GM23248 (cell line): Measurements from ENCODE around the gene NPTN. TPM values are rescaled to one million over a fixed set of nuclear protein-coding genes. Genes with fewer than 3 reads are reported as not detected.
A peak's percentile ranks its signal among the peaks of the same experiment; 100 is the strongest.
"Not testable (repeated sequence)": the region's sequence is repeated elsewhere in the genome, so short reads cannot be mapped to it uniquely, and the experiment has no call there.

ENCODE experiments used
- DNase-seq: peaks from one replicate; pipeline ENCODE4 v3.0.0-alpha.2; 2015
- H2AFZ ChIP-seq: fragments of 200-600 bp; sonication (generic); 2 replicates; pipeline ENCODE4 v1.6.1; 2016; ENCODE audit warnings: antibody characterized with exemption
- H3F3A ChIP-seq: fragments of 200-600 bp; sonication (generic); 2 replicates; pipeline ENCODE4 v1.6.1; 2016; ENCODE audit warnings: mild to moderate bottlenecking, antibody characterized with exemption, mixed run types; ENCODE audit not compliant: insufficient read depth
- H3K27ac ChIP-seq: fragments of 200-600 bp; sonication (generic); 2 replicates; pipeline ENCODE4 v1.5.1; 2016; ENCODE audit warnings: mild to moderate bottlenecking
- H3K27me3 ChIP-seq: fragments of 200-600 bp; sonication (generic); replicated peaks from 2 replicates; pipeline ENCODE4 v1.6.1; 2016; ENCODE audit warnings: mild to moderate bottlenecking; ENCODE audit not compliant: insufficient read depth
- H3K36me3 ChIP-seq: fragments of 200-600 bp; sonication (generic); 2 replicates; pipeline ENCODE4 v1.6.1; 2016; ENCODE audit warnings: low read depth, mild to moderate bottlenecking
- H3K4me1 ChIP-seq: fragments of 200-600 bp; sonication (generic); 2 replicates; pipeline ENCODE4 v1.6.1; 2016; ENCODE audit warnings: mild to moderate bottlenecking; ENCODE audit not compliant: insufficient read depth
- H3K4me2 ChIP-seq: fragments of 200-600 bp; sonication (generic); one replicate; pipeline ENCODE4 v1.6.1; 2016; ENCODE audit warnings: mild to moderate bottlenecking; ENCODE audit not compliant: unreplicated experiment
- H3K4me3 ChIP-seq: fragments of 200-600 bp; sonication (generic); 2 replicates; pipeline ENCODE4 v1.5.1; 2016; ENCODE audit warnings: mild to moderate bottlenecking
- H3K79me2 ChIP-seq: fragments of 200-600 bp; sonication (generic); 2 replicates; pipeline ENCODE4 v1.6.1; 2016; ENCODE audit warnings: mild to moderate bottlenecking; ENCODE audit not compliant: insufficient read depth
- H3K9ac ChIP-seq: fragments of 200-600 bp; sonication (generic); 2 replicates; pipeline ENCODE4 v1.6.1; 2016; ENCODE audit warnings: mild to moderate bottlenecking
- H3K9me2 ChIP-seq: fragments of 200-600 bp; sonication (generic); 2 replicates; pipeline ENCODE4 v1.6.1; 2016; ENCODE audit warnings: mixed run types, mild to moderate bottlenecking, moderate library complexity; ENCODE audit not compliant: insufficient read depth
- H3K9me3 ChIP-seq: fragments of 200-600 bp; sonication (generic); one replicate; pipeline ENCODE4 v1.6.1; 2017; ENCODE audit warnings: low read depth
- H4K20me1 ChIP-seq: fragments of 200-600 bp; sonication (generic); 2 replicates; pipeline ENCODE4 v1.6.0; 2016; ENCODE audit not compliant: insufficient read depth
- EZH2 ChIP-seq: fragments of 200-600 bp; sonication (generic); IDR thresholded peaks from 2 replicates; pipeline ENCODE4 v1.6.1; 2018; ENCODE audit warnings: antibody characterized with exemption, mild to moderate bottlenecking; ENCODE audit not compliant: insufficient read depth, poor library complexity, severe bottlenecking
- EZH2phosphoT487 ChIP-seq: fragments of 200-600 bp; sonication (generic); IDR thresholded peaks from 2 replicates; pipeline ENCODE4 v1.6.1; 2018; ENCODE audit warnings: antibody characterized with exemption, moderate library complexity, mild to moderate bottlenecking, low read depth; ENCODE audit not compliant: insufficient read depth
- WGBS, 2 experiments: methylation state at CpG; one replicate each; pipeline ENCODE4 v1.1.6; 2015 to 2017; ENCODE audit warnings: low lambda C conversion rate in 2 of 2, low coverage in 1 of 2; ENCODE audit errors: missing lambda C conversion rate in 2 of 2; 5-methylcytosine and 5-hydroxymethylcytosine counted together
- in situ Hi-C: fragments of 300-500 bp; cut with MboI; formaldehyde crosslinking; loops from 2 replicates; pipeline ENCODE4 v1.15.0; 2020
- polyA plus RNA-seq: library from polyadenylated mRNA; unstranded; fragments of >200 nt; fragmentation: Nextera tagmentation; extraction: Ambion mirVana; gene quantifications from 2 replicates; pipeline ENCODE4 v1.2.1, GENCODE V29; 2016
- total RNA-seq: library from RNA; depleted of rRNA; stranded (reverse); fragments of >200 nt; shearing (Covaris generic); gene quantifications from 2 replicates; pipeline ENCODE4 v1.2.3, GENCODE V29; 2014

NPTN gene
- total and polyA plus RNA-seq, 2 experiments from 2014 or later: 128 to 183 TPM

DNA sequence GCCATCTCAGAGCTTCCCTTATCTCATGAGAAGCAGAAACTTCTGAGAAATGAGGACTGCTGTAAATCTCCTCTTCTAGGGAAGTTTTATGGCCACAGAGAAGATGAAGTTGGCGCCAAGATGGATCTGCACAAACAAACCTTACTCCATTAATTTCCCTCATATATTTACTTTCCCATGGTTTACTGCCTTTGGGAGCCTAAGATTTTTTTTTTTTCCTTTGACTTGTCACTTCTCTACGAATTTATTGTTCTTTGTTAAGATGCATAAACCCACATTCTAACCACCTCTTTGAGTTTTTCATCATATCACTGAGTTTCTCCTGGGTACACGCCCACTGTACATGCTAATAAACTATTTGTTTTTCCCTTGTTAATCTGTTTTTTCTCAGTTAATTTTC is 21.5 kb upstream of the NPTN start:
- H3K4me2 ChIP-seq: no peak overlapping the region
- H3F3A ChIP-seq: peaks cover 19% of the 10 kb centered on the region
- no peaks in the 10 kb centered on the region for H3K27me3 ChIP-seq
- H2AFZ ChIP-seq: no peak overlapping the region
- no peaks in the 10 kb centered on the region for H4K20me1 ChIP-seq
- 63 to 67% methylated on average over 3 of the region's 3 CpGs for WGBS, 2 experiments
- H3K4me1 ChIP-seq: peaks cover 13% of the 10 kb centered on the region; the same call in 1 of the 2 replicates
- no peak overlapping the region for H3K4me3 ChIP-seq
- H3K9ac ChIP-seq: no peak overlapping the region
- H3K27ac ChIP-seq: no peak overlapping the region
- H3K9me2 ChIP-seq: no peaks in the 10 kb centered on the region
- H3K36me3 ChIP-seq: no peaks in the 10 kb centered on the region
- no peaks in the 10 kb centered on the region for H3K9me3 ChIP-seq
- no peak for DNase-seq
- no peaks in the 10 kb centered on the region for H3K79me2 ChIP-seq
- in situ Hi-C loops: no loop called here
- TF ChIP-seq EZH2 (no peak), EZH2phosphoT487 (no peak)

- Histone ChIP-seq H2AFZ (no peak overlapping the region), H3K27me3 (no peaks in the 10 kb centered on the region), H3K4me1 (peaks cover 15% of the 10 kb centered on the region; the same call in 1 of the 2 replicates), H3K4me3 (no peak overlapping the region), H3K9me2 (no peaks in the 10 kb centered on the region), H3K9ac (no peak overlapping the region), H3F3A (peaks cover 19% of the 10 kb centered on the region), H3K79me2 (no peaks in the 10 kb centered on the region), H3K4me2 (peak overlapping the region; percentile 28), H3K36me3 (no peaks in the 10 kb centered on the region), H3K27ac (peak overlapping the region; percentile 42), H4K20me1 (no peaks in the 10 kb centered on the region), H3K9me3 (no peaks in the 10 kb centered on the region)
- in situ Hi-C loops: no loop called here
- TF ChIP-seq EZH2phosphoT487 (no peak), EZH2 (no peak)
- DNase-seq: peak; percentile 84
- WGBS, 2 experiments: 39 to 41% methylated on average over 3 of the region's 3 CpGs
Measured at GRCh38 chr15:73650416-73651126, 17.4 kb upstream of the NPTN start.

GRCh38 chr15:73648014-73648295 is 14.8 kb upstream of the NPTN start:
- TF ChIP-seq EZH2: no peak
- TF ChIP-seq EZH2phosphoT487: no peak

DNA sequence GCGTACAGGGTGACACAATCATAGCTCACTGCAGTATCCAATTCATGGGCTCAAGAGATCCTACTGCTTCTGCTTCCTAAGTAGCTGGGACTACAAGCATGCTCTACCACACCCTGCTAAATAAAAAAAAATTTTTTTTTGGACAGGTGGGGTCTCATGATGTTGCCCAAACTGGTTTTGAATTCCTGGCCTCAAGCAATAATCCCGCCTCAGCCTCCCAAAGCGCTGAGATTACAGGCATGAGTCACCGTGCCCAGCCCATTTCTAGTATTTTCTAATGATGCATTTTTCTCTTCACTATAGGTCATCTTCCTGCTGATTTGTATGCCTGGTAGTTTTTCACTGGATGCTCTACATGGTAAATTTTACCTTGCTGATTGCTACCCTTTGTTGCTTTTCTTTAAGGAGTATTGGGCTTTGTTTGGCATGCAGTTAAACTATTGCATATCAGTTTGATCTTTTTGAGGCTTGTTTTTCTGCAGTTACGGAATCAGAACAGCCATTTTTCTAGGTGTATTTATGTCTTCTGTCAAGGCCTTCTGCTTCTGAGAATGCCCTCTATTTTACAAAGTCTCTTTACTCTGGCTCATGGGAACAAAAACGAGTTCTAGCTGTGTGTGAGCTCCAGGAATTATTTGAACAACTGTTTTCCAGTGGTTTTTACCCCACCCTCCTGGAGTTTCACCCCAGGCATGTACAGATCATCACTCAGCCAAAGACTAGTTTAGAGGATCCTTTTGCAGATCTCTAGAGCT is 14.2 kb upstream of the NPTN start:
- WGBS, 2 experiments: 60 to 63% methylated on average over 6 of the region's 6 CpGs
- Histone ChIP-seq H3K79me2 (no peaks in the 10 kb centered on the region), H3K27ac (no peak overlapping the region), H3K27me3 (no peaks in the 10 kb centered on the region), H3K9ac (no peak overlapping the region), H3K36me3 (no peaks in the 10 kb centered on the region), H2AFZ (no peak overlapping the region), H3F3A (peaks cover 19% of the 10 kb centered on the region), H3K4me1 (peaks cover 15% of the 10 kb centered on the region; the same call in 1 of the 2 replicates), H3K4me3 (no peak overlapping the region), H3K9me3 (no peaks in the 10 kb centered on the region), H4K20me1 (no peaks in the 10 kb centered on the region), H3K9me2 (no peaks in the 10 kb centered on the region), H3K4me2 (no peak overlapping the region)
- no peak for TF ChIP-seq EZH2phosphoT487
- TF ChIP-seq EZH2: no peak
- DNase-seq: peak; percentile 32
- in situ Hi-C loops: no loop called here

More at GRCh38 chr15:73648014-73648295, 14.8 kb upstream of the NPTN start:
- Histone ChIP-seq H3K9ac (no peak overlapping the region), H3K4me1 (peaks cover 15% of the 10 kb centered on the region; the same call in 1 of the 2 replicates), H3K4me2 (no peak overlapping the region), H3K9me2 (no peaks in the 10 kb centered on the region), H3K36me3 (no peaks in the 10 kb centered on the region), H3K9me3 (no peaks in the 10 kb centered on the region), H4K20me1 (no peaks in the 10 kb centered on the region), H2AFZ (no peak overlapping the region), H3K27ac (no peak overlapping the region), H3F3A (peaks cover 19% of the 10 kb centered on the region), H3K4me3 (no peak overlapping the region), H3K79me2 (no peaks in the 10 kb centered on the region), H3K27me3 (no peaks in the 10 kb centered on the region)
- 57 to 74% methylated on average over 2 of the region's 2 CpGs for WGBS, 2 experiments
- in situ Hi-C loops: no loop called here
- DNase-seq: no peak

GRCh38 chr15:73639464-73639863 is 6.3 kb upstream of the NPTN start:
- H3K36me3 ChIP-seq, H3K4me2 ChIP-seq, H3K79me2 ChIP-seq, H3K9me2 ChIP-seq, H3K4me1 ChIP-seq, H3K9ac ChIP-seq, in situ Hi-C loops, H4K20me1 ChIP-seq, H2AFZ ChIP-seq, H3K4me3 ChIP-seq, H3K27me3 ChIP-seq, H3K9me3 ChIP-seq: not testable (repeated sequence)
- H3K27ac ChIP-seq: 0 out of 2 replicates have a peak overlapping the region, but pooled peaks have one; percentile 1
- DNase-seq: peak; percentile 73
- H3F3A ChIP-seq: peaks cover 14% of the 10 kb centered on the region
- 4 to 5% methylated on average over 5 of the region's 5 CpGs for WGBS, 2 experiments
